Endothelial cell of umbilical vein (primary cell): ENCODE data around the gene ABCC4. TPM values are rescaled to one million over a fixed set of nuclear protein-coding genes. Genes with fewer than 3 reads are reported as not detected.

ENCODE experiments used
- BruUV-seq: library from RNA; stranded (reverse); fragments of 400-500 nt; replicated peaks from 2 replicates; lab custom pipeline; 2021; lab: Mats Ljungman, UMichigan
- CTCF ChIA-PET: fragments of 300-600, 350-600 bp; sonication (Branson Sonifier 250); formaldehyde crosslinking; loops from one replicate; lab custom pipeline; 2021; ENCODE audit warnings: antibody characterized with exemption, inconsistent platforms; lab: Charles Lee
- POLR2A ChIA-PET: fragments of 300-600, 350-600 bp; sonication (Branson Sonifier 250); formaldehyde crosslinking; loops from one replicate; lab custom pipeline; 2021; ENCODE audit warnings: antibody characterized with exemption, inconsistent platforms; lab: Charles Lee
- DNase-seq: peaks from one replicate; pipeline ENCODE4 v3.0.0-alpha.2; 2011; ENCODE audit warnings: low read depth, low spot score
- FAIRE-seq: peaks from 2 replicates; lab custom pipeline; 2011; peaks lifted over from hg19 to GRCh38; lab: Jason Lieb, UNC
- H2AFZ ChIP-seq: 2 replicates; pipeline ENCODE4 v1.6.0; 2012; ENCODE audit warnings: low read depth, low read length, control low read depth, inconsistent platforms
- H3K27ac ChIP-seq: 2 replicates; pipeline ENCODE4 v1.5.1; 2011; ENCODE audit warnings: low read depth, mild to moderate bottlenecking, control low read depth, low read length, moderate library complexity; ENCODE audit not compliant: insufficient read depth
- H3K27me3 ChIP-seq, 2 experiments: 2 replicates each; pipeline versions ENCODE4 v1.6.0 to v1.6.1; 2011; ENCODE audit warnings: low read length in 2 of 2, mixed read lengths in 1 of 2; ENCODE audit not compliant: control insufficient read depth in 2 of 2, insufficient read depth in 2 of 2
- H3K36me3 ChIP-seq, 2 experiments: 2 replicates in 1 of 2; 3 replicates in 1 of 2; pipeline ENCODE4 v1.5.1; 2011; ENCODE audit warnings: low read length in 2 of 2, mild to moderate bottlenecking in 1 of 2, moderate library complexity in 1 of 2; ENCODE audit not compliant: control insufficient read depth in 2 of 2, insufficient read depth in 2 of 2; ENCODE audit errors: extremely low read depth in 1 of 2
- H3K4me1 ChIP-seq: 3 replicates; pipeline ENCODE4 v1.5.1; 2011; ENCODE audit warnings: mild to moderate bottlenecking, low read length; ENCODE audit not compliant: control insufficient read depth, insufficient read depth; ENCODE audit errors: extremely low read depth
- H3K4me2 ChIP-seq: 2 replicates; pipeline ENCODE4 v1.6.1; 2011; ENCODE audit warnings: low read length, control low read depth, mixed read lengths; ENCODE audit not compliant: insufficient read depth
- H3K4me3 ChIP-seq, 3 experiments: fragments of 200-600 bp in 1 of 3; sonication (generic), shearing (Covaris generic) in 1 of 3; replicated peaks in 1 of 3; 2 replicates each; pipeline ENCODE4 v1.5.1; 2011 to 2016; ENCODE audit warnings: control low read depth in 3 of 3, low read length in 3 of 3, mild to moderate bottlenecking in 2 of 3, inconsistent platforms in 1 of 3, low read depth in 1 of 3, moderate library complexity in 1 of 3; ENCODE audit not compliant: insufficient read depth in 1 of 3
- H3K79me2 ChIP-seq: 2 replicates; pipeline ENCODE4 v1.6.0; 2012; ENCODE audit warnings: low read length, inconsistent platforms; ENCODE audit not compliant: control insufficient read depth, insufficient read depth
- H3K9ac ChIP-seq: replicated peaks from 2 replicates; pipeline ENCODE3; 2011; ENCODE audit warnings: low read length, control low read depth; ENCODE audit not compliant: insufficient read depth; ENCODE audit errors: extremely low read depth
- H3K9me1 ChIP-seq: replicated peaks from 3 replicates; pipeline ENCODE4 v1.6.0; 2011; ENCODE audit warnings: mild to moderate bottlenecking, low read length; ENCODE audit not compliant: control insufficient read depth, insufficient read depth; ENCODE audit errors: extremely low read depth
- H3K9me3 ChIP-seq: replicated peaks from 2 replicates; pipeline ENCODE4 v1.5.1; 2012; ENCODE audit warnings: low read length, inconsistent platforms; ENCODE audit not compliant: control insufficient read depth, insufficient read depth
- H4K20me1 ChIP-seq: replicated peaks from 2 replicates; pipeline ENCODE3; 2011; ENCODE audit warnings: mild to moderate bottlenecking, low read length; ENCODE audit not compliant: control insufficient read depth, insufficient read depth; ENCODE audit errors: extremely low read depth
- EZH2 ChIP-seq: IDR thresholded peaks from 2 replicates; pipeline ENCODE4 v1.6.1; 2012; ENCODE audit warnings: borderline replicate concordance, low read depth, mild to moderate bottlenecking, moderate library complexity, low read length, inconsistent platforms; ENCODE audit not compliant: severe bottlenecking
- FOS ChIP-seq: IDR thresholded peaks from 2 replicates; pipeline ENCODE4 v1.6.1; 2011; ENCODE audit warnings: mild to moderate bottlenecking, low read length, moderate library complexity, borderline replicate concordance; ENCODE audit not compliant: insufficient read depth
- GATA2 ChIP-seq: IDR thresholded peaks from 2 replicates; pipeline ENCODE4 v1.7.0; 2011; ENCODE audit warnings: low read depth, mild to moderate bottlenecking, moderate library complexity, mixed read lengths, low read length; ENCODE audit not compliant: insufficient read length, insufficient read depth
- JUN ChIP-seq: IDR thresholded peaks from 2 replicates; pipeline ENCODE4 v1.6.1; 2011; ENCODE audit warnings: borderline replicate concordance, low read depth; ENCODE audit not compliant: insufficient read length, insufficient read depth
- MYC ChIP-seq: IDR thresholded peaks from one replicate; pipeline ENCODE4 v1.6.1; 2011; ENCODE audit warnings: mild to moderate bottlenecking, low read depth, low read length
- POLR2A ChIP-seq: IDR thresholded peaks from 2 replicates; pipeline ENCODE4 v1.6.1; 2012; ENCODE audit warnings: low read depth, mild to moderate bottlenecking, control low read depth, low read length
- POLR2AphosphoS5 ChIP-seq: IDR thresholded peaks from 2 replicates; pipeline ENCODE4 v1.6.1; 2012; ENCODE audit warnings: low read depth, mild to moderate bottlenecking, control low read depth, low read length, moderate library complexity; ENCODE audit not compliant: insufficient read depth
- dilution Hi-C: fragments of 300-500 bp; cut with MboI; formaldehyde crosslinking; loops from one replicate; pipeline ENCODE4 v1.15.0; 2019; ENCODE audit warnings: low sequenced_read_pairs; ENCODE audit not compliant: extremely low pct_ligation_motif_present
- intact Hi-C: fragments of 100-400 bp; cut with micrococcal nuclease; formaldehyde crosslinking; loops from one replicate; pipeline ENCODE4 v1.10.0; 2022
- polyA plus RNA-seq, 4 experiments: library from polyadenylated mRNA; depleted of rRNA in 3 of 4; stranded (reverse) in 3 of 4; unstranded in 1 of 4; fragments of >200 nt; gene quantifications; 2 replicates each; pipeline versions ENCODE4 v1.2.1 to v1.2.3, GENCODE V29; 2011 to 2012; ENCODE audit warnings: missing spikeins in 1 of 4
- total RNA-seq: library from RNA; stranded (reverse); gene quantifications from 2 replicates; pipeline ENCODE4 v1.2.3, GENCODE V29; 2021
- TF ChIP-seq, protein P1 (sequence below), 2 donors: IDR thresholded peaks; 1 replicate in 1 of 2; 2 replicates in 1 of 2; pipeline ENCODE4 v1.5.1; 2011; ENCODE audit warnings: low read length in 2 of 2, mild to moderate bottlenecking in 2 of 2, moderate library complexity in 2 of 2, control low read depth in 1 of 2, inconsistent platforms in 1 of 2, low read depth in 1 of 2; ENCODE audit not compliant: insufficient read depth in 1 of 2; ENCODE audit errors: extremely low read depth in 1 of 2
- TF ChIP-seq, protein P2 (sequence below): IDR thresholded peaks from 2 replicates; pipeline ENCODE4 v1.6.1; 2011; ENCODE audit not compliant: insufficient read depth, insufficient read length

Gene ABCC4
- total and polyA plus RNA-seq, 2 donors (not counting 3 experiments of a cell fraction or from before 2014, with no cell fraction given) = 9.2 to 15.9 TPM

DNA sequence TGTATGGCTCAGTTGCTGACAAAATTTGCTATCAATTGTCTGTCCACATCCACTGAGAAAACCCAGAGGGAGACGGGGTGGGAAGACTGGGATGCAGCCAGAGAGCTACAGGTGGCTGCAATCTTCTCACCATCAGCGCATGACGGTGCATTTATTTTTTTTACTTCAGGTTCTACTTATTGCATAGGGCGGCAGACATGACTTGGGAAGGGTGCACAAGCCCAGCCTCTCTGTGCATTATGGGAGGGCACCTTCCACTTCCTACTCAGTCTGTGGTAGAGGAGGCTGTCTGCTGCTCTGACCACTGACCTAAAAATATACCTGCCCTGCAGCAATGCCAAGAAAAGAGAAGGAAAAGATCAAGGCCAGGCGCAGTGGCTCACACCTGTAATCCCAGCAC lies 73.1 kb downstream of the ABCC4 start:
- CTCF ChIA-PET = interaction anchor here (2.0 kb wide), 1 partner anchor 39 kb away, joined by 6 read pairs; no protein-coding TSS in a partner anchor
- Histone ChIP-seq H3K4me3 (no peak overlapping the region), H3K79me2 (no peaks in the 10 kb centered on the region), H3K36me3 (no peaks in the 10 kb centered on the region), H3K4me2 (no peak overlapping the region), H3K9me1 (no peaks in the 10 kb centered on the region), H3K27me3 (no peaks in the 10 kb centered on the region), H3K4me1 (no peaks in the 10 kb centered on the region), H3K27ac (no peak overlapping the region), H2AFZ (no peak overlapping the region), H4K20me1 (no peaks in the 10 kb centered on the region), H3K9me3 (no peaks in the 10 kb centered on the region), H3K9ac (no peak overlapping the region)
- TF ChIP-seq EZH2 (no peak), GATA2 (no peak), FOS (no peak), POLR2AphosphoS5 (no peak), POLR2A (no peak), MYC (no peak), JUN (no peak)
- TF ChIP-seq, protein P1, sequence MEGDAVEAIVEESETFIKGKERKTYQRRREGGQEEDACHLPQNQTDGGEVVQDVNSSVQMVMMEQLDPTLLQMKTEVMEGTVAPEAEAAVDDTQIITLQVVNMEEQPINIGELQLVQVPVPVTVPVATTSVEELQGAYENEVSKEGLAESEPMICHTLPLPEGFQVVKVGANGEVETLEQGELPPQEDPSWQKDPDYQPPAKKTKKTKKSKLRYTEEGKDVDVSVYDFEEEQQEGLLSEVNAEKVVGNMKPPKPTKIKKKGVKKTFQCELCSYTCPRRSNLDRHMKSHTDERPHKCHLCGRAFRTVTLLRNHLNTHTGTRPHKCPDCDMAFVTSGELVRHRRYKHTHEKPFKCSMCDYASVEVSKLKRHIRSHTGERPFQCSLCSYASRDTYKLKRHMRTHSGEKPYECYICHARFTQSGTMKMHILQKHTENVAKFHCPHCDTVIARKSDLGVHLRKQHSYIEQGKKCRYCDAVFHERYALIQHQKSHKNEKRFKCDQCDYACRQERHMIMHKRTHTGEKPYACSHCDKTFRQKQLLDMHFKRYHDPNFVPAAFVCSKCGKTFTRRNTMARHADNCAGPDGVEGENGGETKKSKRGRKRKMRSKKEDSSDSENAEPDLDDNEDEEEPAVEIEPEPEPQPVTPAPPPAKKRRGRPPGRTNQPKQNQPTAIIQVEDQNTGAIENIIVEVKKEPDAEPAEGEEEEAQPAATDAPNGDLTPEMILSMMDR (IDR thresholded peaks at IDR 0.05; ENCODE audit: extremely low read depth in 1 of 2, insufficient read depth in 1 of 2, low read depth in 1 of 2, low read length in 2 of 2) = no peak
- TF ChIP-seq, protein P2, sequence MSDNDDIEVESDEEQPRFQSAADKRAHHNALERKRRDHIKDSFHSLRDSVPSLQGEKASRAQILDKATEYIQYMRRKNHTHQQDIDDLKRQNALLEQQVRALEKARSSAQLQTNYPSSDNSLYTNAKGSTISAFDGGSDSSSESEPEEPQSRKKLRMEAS = no peak
- POLR2A ChIA-PET = no interaction called here
- DNase-seq (no peak), FAIRE-seq (no peak)
- intact Hi-C loops = no loop called here
- BruUV-seq = no TSS peak
- dilution Hi-C loops = no loop called here
